Measurements from ENCODE around the gene UTP4.
"Not testable (repeated sequence)": the region's sequence is repeated elsewhere in the genome, so short reads cannot be mapped to it uniquely, and the experiment has no call there.

UTP4 gene

GRCh38 chr16:69111216-69111875, 21.1 kb upstream of the UTP4 start:
- DNase-seq, result no peak

DNA sequence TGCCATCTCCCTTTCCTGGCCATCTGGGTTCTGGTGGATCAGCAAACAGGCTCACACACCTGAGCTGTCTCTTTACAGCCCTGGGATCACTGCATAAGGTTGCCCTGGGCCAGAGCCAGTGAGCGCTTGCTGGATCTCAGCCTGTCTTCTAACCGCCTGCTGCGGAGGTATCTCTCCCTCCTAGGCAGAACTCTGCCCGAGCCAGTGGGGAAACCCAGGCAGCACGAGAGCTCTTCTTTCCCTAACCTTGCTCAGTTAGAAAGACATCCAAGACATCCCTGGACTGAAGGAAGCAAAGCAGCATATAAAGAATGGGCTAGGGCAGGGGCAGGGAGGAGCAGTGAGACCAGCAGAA, 20.6 kb upstream of the UTP4 start:
- no peak for DNase-seq

GRCh38 chr16:69112285-69113129, 19.9 kb upstream of the UTP4 start:
- DNase-seq, result peak; percentile 35

DNA sequence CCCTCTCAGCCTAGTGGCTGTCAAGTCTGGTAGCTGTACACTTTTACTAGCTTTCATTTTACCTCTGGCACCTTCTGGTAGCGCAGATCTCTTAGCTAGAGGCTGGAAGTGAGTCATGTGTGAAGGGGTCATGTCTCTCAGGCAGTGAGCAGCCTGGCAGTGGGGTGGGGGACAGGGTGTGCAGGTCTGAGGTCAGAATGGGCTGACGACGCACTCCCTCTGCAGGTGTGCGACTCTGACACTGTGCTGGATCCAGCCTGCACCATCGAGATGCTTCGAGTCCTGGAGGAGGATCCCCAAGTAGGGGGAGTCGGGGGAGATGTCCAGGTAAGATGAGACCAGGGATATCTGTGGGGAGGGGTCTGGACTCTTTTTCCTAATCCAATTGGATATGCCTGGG, 19.2 kb upstream of the UTP4 start:
- DNase-seq, result no peak

DNA sequence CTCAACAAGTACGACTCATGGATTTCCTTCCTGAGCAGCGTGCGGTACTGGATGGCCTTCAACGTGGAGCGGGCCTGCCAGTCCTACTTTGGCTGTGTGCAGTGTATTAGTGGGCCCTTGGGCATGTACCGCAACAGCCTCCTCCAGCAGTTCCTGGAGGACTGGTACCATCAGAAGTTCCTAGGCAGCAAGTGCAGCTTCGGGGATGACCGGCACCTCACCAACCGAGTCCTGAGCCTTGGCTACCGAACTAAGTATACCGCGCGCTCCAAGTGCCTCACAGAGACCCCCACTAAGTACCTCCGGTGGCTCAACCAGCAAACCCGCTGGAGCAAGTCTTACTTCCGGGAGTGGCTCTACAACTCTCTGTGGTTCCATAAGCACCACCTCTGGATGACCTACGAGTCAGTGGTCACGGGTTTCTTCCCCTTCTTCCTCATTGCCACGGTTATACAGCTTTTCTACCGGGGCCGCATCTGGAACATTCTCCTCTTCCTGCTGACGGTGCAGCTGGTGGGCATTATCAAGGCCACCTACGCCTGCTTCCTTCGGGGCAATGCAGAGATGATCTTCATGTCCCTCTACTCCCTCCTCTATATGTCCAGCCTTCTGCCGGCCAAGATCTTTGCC, 18.0 kb upstream of the UTP4 start:
- no peak for DNase-seq

DNA sequence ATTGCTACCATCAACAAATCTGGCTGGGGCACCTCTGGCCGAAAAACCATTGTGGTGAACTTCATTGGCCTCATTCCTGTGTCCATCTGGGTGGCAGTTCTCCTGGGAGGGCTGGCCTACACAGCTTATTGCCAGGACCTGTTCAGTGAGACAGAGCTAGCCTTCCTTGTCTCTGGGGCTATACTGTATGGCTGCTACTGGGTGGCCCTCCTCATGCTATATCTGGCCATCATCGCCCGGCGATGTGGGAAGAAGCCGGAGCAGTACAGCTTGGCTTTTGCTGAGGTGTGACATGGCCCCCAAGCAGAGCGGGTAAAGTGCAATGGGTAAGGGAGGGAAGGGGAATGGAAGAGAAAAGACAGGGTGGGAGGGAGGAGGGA, 17.5 kb upstream of the UTP4 start:
- no peak for DNase-seq

DNA sequence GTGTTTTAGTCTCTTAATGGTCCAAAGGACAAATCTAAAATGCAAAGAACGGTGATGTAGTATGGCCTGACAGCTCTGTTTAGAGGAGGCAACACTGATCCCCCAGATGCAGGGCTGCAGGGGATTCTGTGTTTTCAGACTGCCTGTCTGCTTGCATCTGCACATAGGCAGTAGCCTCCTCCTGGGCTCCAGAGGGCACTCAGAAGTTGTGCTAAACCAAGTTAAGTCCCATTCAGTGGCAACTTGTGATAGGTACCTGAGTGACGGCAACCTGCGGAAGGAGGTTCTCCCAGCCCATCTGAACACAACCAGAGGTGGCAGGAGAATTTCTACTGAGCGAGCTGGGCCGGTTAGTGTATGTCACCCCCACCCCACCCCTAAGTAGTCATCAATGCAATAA, 17.1 kb upstream of the UTP4 start:
- no peak for DNase-seq

DNA sequence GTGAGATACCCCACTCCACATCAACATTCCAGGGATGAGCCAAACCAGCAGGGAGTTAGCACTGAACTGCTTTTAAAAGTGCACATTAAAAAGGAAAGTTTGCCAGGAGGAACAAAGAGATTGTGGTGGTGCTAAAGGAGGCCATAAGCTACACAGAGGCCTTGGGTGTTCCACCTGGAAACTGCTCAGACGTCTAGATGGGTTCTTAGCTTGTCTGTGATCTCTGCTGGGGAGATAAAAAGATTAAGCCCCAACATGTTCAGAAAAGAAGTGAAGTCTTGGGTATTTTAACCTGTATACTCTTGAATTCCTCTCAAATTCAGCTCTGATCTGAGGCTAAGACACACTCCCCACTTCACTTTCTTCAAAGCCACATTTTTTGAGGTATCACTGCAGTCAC, 16.6 kb upstream of the UTP4 start:
- no peak for DNase-seq

GRCh38 chr16:69116256-69116875, 16.1 kb upstream of the UTP4 start:
- no peak for DNase-seq

GRCh38 chr16:69116906-69117305, 15.5 kb upstream of the UTP4 start:
- DNase-seq, result no peak

GRCh38 chr16:69118468-69118867, 14.0 kb upstream of the UTP4 start:
- DNase-seq, result no peak

DNA sequence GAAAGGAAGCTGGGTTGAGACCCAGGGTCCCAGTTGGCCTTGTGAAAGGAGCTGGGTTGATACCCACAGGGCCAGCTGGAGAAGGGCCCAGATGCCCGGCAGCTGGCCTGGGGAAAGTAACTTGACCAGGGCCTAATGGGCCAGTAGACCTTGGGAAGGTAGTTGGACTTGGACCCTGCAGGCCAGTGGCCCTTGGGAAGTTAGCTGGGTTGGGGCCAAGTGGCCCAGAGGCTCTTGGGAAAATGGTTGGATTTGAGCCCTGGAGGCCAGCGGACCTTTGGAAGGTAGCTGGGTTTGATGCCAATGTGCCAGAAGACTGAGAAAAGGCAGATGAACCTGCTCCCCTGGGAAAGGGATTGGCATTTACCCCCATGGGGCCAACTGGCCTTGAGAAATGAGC, 13.5 kb upstream of the UTP4 start:
- no peak for DNase-seq

DNA sequence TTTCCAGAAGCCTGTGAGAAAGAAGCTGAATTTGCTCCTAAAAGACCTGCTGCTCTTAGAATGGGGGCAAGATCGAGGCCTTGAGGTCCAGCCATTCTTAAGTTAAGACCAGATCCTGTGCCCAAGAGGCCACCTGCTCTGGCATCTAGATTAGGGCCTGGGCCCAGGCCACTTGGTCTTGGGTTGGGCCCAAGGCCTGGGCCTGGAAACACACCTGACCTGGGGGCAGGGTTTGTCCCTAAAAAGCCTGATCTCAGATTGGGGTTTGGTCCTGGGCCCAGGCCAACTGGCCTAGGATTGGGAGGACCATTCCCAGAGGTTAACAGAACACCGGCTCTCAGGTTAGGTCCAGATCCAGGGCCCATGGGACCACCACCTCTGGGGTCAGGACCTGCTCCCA, 12.9 kb upstream of the UTP4 start:
- no peak for DNase-seq

DNA sequence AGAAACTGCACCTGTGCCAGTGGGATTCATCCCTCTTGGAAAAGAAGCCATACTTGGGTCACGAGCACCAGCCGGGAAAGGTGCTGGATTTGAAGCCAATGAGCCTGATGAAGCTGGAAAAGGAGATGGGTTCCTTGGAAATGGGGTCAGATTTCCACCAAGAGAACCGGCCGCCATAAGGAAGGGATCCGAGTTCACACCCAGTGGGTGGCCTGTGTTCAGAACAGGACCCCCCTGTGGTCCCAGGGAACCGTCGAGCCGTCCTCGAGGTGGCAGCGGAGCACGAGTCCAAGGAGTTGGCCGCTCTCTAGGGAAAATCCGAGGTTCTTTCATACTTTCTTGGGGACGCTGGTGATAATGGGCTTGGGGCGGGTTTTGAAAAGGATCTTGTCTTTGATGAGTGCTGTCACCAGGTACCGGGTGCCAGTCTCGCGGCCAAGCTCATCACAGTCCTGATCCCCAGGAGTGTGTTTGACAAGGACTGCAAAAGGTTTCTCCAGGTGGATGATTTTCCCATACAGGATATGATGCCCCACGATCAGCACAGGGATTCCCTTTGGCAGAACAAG, 12.3 kb upstream of the UTP4 start:
- DNase-seq, result no peak

DNA sequence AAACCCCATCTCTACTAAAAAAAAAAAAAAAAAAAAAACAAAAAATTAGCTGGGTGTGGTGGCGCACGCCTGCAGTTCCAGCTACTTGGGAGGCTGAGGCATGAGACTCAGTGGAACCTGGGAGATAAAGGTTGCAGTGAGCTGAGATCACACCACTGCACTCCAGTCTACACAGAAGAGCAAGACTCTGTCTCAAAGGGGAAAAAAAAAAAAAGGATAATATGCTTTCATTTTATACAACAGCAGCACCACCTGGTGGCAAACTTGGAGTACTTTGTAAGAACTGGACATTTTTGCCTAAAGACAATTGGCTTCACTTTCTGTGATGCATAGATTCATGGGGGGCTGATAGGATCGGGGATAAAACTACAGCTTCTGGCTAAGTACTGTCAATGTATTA, 8.5 kb upstream of the UTP4 start:
- DNase-seq, result peak; percentile 64

- DNase-seq, result not testable (repeated sequence)
Observed at GRCh38 chr16:69124406-69124805, 8.0 kb upstream of the UTP4 start.

DNA sequence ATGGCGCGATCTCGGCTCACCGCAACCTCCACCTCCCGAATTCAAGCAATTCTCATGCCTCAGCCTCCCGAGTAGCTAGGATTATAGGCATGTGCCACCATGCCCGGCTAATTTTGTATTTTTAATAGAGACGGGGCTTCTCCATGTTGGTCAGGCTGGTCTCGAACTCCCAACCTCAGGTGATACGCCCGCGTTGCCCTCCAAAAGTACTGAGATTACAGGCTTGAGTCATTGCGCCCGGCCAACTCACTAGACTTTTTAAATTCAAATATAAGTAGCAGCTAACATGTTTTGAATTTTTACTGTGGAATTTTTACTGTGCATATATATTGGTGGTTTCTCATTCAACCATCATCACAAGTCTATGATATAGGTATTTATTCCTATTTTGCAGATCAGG, 7.5 kb upstream of the UTP4 start:
- DNase-seq, result not testable (repeated sequence)

GRCh38 chr16:69126221-69126620, 6.2 kb upstream of the UTP4 start:
- DNase-seq, result no peak

DNA sequence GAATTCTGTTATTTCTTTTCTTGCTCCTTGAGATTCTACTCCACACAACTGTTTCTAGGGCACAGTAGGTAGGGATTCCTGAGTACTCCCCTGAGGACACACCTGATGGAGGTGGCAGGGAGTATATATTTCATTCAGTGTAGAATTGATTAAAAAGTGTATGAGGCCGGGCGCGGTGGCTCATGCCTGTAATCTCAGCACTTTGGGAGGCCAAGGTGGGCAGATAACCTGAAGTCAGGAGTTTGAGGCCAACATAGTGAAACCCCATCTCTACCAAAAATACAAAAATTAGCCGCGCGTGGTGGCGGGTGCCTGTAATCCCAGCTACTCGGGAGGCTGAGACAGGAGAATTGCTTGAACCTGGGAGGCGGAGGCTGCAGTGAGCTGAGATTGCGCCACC, 5.6 kb upstream of the UTP4 start:
- DNase-seq, result not testable (repeated sequence)

- DNase-seq, result no peak
Observed at GRCh38 chr16:69127966-69128510, 4.4 kb upstream of the UTP4 start.

- no peak for DNase-seq
Observed at GRCh38 chr16:69130461-69130860, 2.0 kb upstream of the UTP4 start.

DNA sequence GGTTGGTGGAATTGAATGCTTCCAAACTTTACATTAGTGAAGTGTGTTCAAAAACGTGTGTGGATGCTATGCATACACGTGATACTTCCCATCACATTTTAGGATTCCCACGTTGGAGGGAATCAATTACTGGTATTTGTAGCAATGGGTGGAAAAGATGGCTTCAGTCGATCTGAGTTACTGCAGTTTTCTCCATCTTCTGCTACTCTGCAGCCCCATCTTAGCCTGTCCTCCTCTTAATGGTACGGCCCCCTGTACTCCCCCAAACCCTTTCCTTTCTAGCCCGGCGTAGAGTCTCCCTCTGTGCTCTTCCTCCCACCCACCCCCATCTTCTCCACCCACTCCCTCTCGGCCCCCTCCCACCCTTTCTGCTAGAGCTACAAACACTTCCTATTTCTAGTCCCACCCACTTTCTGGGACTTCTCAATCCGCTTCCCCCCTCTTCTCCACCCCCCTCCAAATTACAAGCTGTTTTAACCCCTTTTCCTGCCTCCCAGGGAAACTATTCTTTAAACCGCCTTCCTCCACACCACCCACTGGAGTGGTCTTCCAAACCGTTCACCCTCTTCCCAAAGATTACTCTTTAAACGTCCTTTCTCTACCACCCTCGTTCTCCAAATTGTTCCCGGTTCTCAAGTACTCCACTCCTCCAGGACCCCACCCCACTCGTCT, 1.1 kb upstream of the UTP4 start:
- peak; percentile 42 for DNase-seq
